GM12878 (cell line): ENCODE measurements around the gene SUSD2. TPM values are rescaled to one million over a fixed set of nuclear protein-coding genes. Genes with fewer than 3 reads are reported as not detected.

ENCODE experiments used
- ATAC-seq: fragments of 200-7000 bp; cut with Tn5 transposase; 3 replicates; pipeline ENCODE4 v1.9.1; 2020; ENCODE audit warnings: mild to moderate bottlenecking, moderate library complexity
- BruUV-seq: library from RNA; stranded (reverse); fragments of 400-500 nt; replicated peaks from 2 replicates; lab custom pipeline; 2021; lab: Mats Ljungman, UMichigan
- CTCF ChIA-PET: fragments of 300-600 bp; sonication (Branson Sonifier 250); formaldehyde crosslinking; extraction: SDS; loops from one replicate; lab custom pipeline; 2021; ENCODE audit warnings: inconsistent platforms; lab: Yijun Ruan, JAX
- POLR2A ChIA-PET: fragments of 350-600 bp; formaldehyde crosslinking; extraction: SDS; loops from one replicate; lab custom pipeline; 2021; ENCODE audit warnings: inconsistent platforms; lab: Charles Lee
- RAD21 ChIA-PET: fragments of 300-600 bp; sonication (Branson Sonifier 250); formaldehyde crosslinking; loops from one replicate; lab custom pipeline; 2023; ENCODE audit warnings: antibody characterized with exemption; ENCODE audit not compliant: unreplicated experiment; lab: Charles Lee
- SMC1A ChIA-PET: fragments of 300-600 bp; sonication (Branson Sonifier 250); formaldehyde crosslinking; loops from one replicate; lab custom pipeline; 2023; ENCODE audit not compliant: unreplicated experiment, uncharacterized antibody; lab: Charles Lee
- DNase-seq: peaks from one replicate; pipeline ENCODE4 v3.0.0-alpha.2; 2011; ENCODE audit warnings: low read depth, low spot score
- FAIRE-seq: peaks from 3 replicates; lab custom pipeline; 2011; peaks lifted over from hg19 to GRCh38; lab: Jason Lieb, UNC
- H2AFZ ChIP-seq: 2 replicates; pipeline ENCODE4 v1.6.0; 2011; ENCODE audit warnings: low read depth, low read length, control low read depth; ENCODE audit not compliant: control insufficient read depth
- H3K27ac ChIP-seq: 2 replicates; pipeline ENCODE4 v1.5.1; 2011; ENCODE audit warnings: control low read depth; ENCODE audit not compliant: control insufficient read depth, insufficient read depth
- H3K27me3 ChIP-seq, 2 experiments: replicated peaks in 1 of 2; 2 replicates each; pipeline versions ENCODE4 v1.6.0 to v1.6.1; 2011; ENCODE audit warnings: low read length in 1 of 2; ENCODE audit not compliant: control insufficient read depth in 2 of 2, insufficient read depth in 2 of 2
- H3K36me3 ChIP-seq, 2 experiments: 2 replicates each; pipeline ENCODE4 v1.5.1; 2011; ENCODE audit warnings: low read length in 1 of 2; ENCODE audit not compliant: control insufficient read depth in 2 of 2, insufficient read depth in 2 of 2
- H3K4me1 ChIP-seq: 2 replicates; pipeline ENCODE4 v1.6.1; 2011; ENCODE audit warnings: mild to moderate bottlenecking, low read length, moderate library complexity, mixed read lengths; ENCODE audit not compliant: control insufficient read depth, insufficient read depth
- H3K4me2 ChIP-seq: 2 replicates; pipeline ENCODE4 v1.6.0; 2011; ENCODE audit warnings: control low read depth; ENCODE audit not compliant: control insufficient read depth, insufficient read depth
- H3K4me3 ChIP-seq: fragments of 200-600 bp; sonication (generic); 2 replicates; pipeline ENCODE4 v1.5.1; 2016
- H3K79me2 ChIP-seq: 2 replicates; pipeline ENCODE4 v1.6.0; 2011; ENCODE audit warnings: low read length; ENCODE audit not compliant: control insufficient read depth, insufficient read depth
- H3K9ac ChIP-seq: 2 replicates; pipeline ENCODE4 v1.8.0; 2011; ENCODE audit warnings: low read length, control low read depth, mixed read lengths; ENCODE audit not compliant: control insufficient read depth, insufficient read depth
- H3K9me3 ChIP-seq: replicated peaks from 3 replicates; pipeline ENCODE4 v1.5.1; 2011; ENCODE audit warnings: mild to moderate bottlenecking, low read length; ENCODE audit not compliant: control insufficient read depth, insufficient read depth
- H4K20me1 ChIP-seq: 2 replicates; pipeline ENCODE4 v1.6.0; 2011; ENCODE audit not compliant: control insufficient read depth, insufficient read depth
- CHD2 ChIP-seq: IDR thresholded peaks from 2 replicates; pipeline ENCODE4 v1.6.1; 2011; ENCODE audit warnings: low read depth, low read length, improper control_type of control experiment, borderline replicate concordance
- HDAC6 ChIP-seq: fragments of 200-600 bp; sonication (generic); IDR thresholded peaks from one replicate; pipeline ENCODE4 v1.8.0; 2017; ENCODE audit warnings: antibody characterized with exemption; ENCODE audit not compliant: unreplicated experiment
- IKZF1 ChIP-seq: fragments of 450-650 bp; conservative IDR thresholded peaks from 2 replicates; pipeline ENCODE4 v1.6.1; 2017; ENCODE audit warnings: antibody characterized with exemption, mild to moderate bottlenecking
- RB1 ChIP-seq: fragments of 450-650 bp; formaldehyde crosslinking; IDR thresholded peaks from 2 replicates; pipeline ENCODE4 v1.6.1; 2017; ENCODE audit warnings: mild to moderate bottlenecking, borderline replicate concordance
- SMAD5 ChIP-seq: IDR thresholded peaks from 2 replicates; pipeline ENCODE4 v1.6.1; 2016; ENCODE audit warnings: antibody characterized with exemption, low read depth
- ZNF622 ChIP-seq: fragments of 450-650 bp; IDR thresholded peaks from 2 replicates; pipeline ENCODE4 v1.6.1; 2017; ENCODE audit warnings: mild to moderate bottlenecking, inconsistent platforms
- WGBS: methylation state at CpG from one replicate; pipeline ENCODE4 v1.1.6; 2016; ENCODE audit warnings: low lambda C conversion rate; ENCODE audit not compliant: insufficient replicate concordance, insufficient coverage; ENCODE audit errors: missing lambda C conversion rate; 5-methylcytosine and 5-hydroxymethylcytosine counted together
- in situ Hi-C: fragments of 300-500 bp; cut with MboI; formaldehyde crosslinking; loops from 9 replicates; pipeline ENCODE4 v1.14.3; 2018; ENCODE audit warnings: mixed read lengths
- intact Hi-C: fragments of 100-400 bp; cut with micrococcal nuclease; formaldehyde crosslinking; loops from one replicate; pipeline ENCODE4 v1.14.2; 2022; ENCODE audit not compliant: unreplicated experiment
- polyA plus RNA-seq, 11 experiments: library from polyadenylated mRNA; depleted of rRNA in 4 of 11; unstranded in 6 of 11; stranded (reverse) in 5 of 11; fragments of >200 nt; fragmentation: Nextera tagmentation in 4 of 11; fragmentation: Illumina TruSeq in 1 of 11; extraction: Ambion mirVana in 4 of 11; extraction: Trizol in 1 of 11; gene quantifications; 1 replicate in 1 of 11; 2 replicates in 10 of 11; pipeline versions ENCODE4 v1.2.1 to v1.2.3, GENCODE V29; 2011 to 2016; ENCODE audit warnings: inconsistent platforms in 2 of 11, missing spikeins in 2 of 11, low read depth in 1 of 11
- total RNA-seq, 4 experiments: library from RNA; depleted of rRNA in 3 of 4; stranded (reverse); fragments of >200 nt in 3 of 4; fragmentation: Illumina TruSeq in 1 of 4; extraction: Trizol in 1 of 4; gene quantifications; 2 replicates each; pipeline versions ENCODE4 v1.2.1 to v1.2.3, GENCODE V29; 2013 to 2021
- TF ChIP-seq, protein P1 (sequence below): fragments of 450-650 bp; IDR thresholded peaks from 2 replicates; pipeline ENCODE4 v1.6.1; 2017; ENCODE audit warnings: mild to moderate bottlenecking
- TF ChIP-seq, protein P2 (sequence below), 3 experiments: IDR thresholded peaks in 2 of 3; conservative IDR thresholded peaks in 1 of 3; 2 replicates each; pipeline ENCODE4 v1.5.1; 2011; ENCODE audit warnings: low read depth in 3 of 3, low read length in 3 of 3, mild to moderate bottlenecking in 3 of 3, control low read depth in 2 of 3, moderate library complexity in 2 of 3, inconsistent platforms in 1 of 3, mixed read lengths in 1 of 3; ENCODE audit not compliant: control insufficient read depth in 2 of 3, insufficient read depth in 1 of 3; ENCODE audit errors: extremely low read depth in 1 of 3

Gene SUSD2
- total and polyA plus RNA-seq, 10 of the 15 experiments (the other 5 are each of a cell fraction or from before 2014, with no cell fraction given), result 0.04 to 0.31 (median 0.11) TPM; not detected in 5

DNA sequence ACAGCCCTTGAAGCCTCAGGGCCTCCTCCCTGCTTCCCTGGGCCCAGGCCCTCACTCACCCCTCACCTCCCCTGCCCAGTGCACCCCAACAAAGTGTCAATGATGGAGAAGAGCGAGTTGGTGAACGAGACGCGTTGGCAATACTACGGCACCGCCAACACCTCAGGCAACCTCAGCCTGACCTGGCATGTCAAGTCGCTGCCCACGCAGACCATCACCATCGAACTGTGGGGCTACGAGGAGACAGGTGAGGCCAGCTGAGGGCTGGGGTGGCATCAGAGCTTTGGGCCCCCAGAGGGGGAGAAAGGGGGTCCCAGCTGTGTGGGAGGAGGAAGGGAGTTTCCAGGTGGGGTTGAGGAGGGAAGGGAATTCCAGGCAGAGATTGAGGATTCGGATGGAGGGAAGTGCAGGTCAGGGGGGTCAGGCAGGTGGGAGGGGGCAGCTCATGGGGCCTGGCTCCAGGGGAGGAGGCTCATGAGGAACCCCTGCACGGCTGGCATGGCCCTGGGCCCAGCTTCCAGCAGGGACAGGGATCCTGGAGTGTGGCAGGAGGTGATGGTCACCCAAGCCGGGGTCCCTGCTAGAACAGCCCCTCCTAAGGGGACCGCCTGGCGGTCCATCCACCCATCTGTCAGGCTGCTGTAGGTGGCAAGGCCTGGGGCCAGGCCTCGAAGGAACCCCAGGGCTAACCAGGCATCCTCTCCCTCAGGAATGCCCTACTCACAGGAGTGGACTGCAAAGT, 2.9 kb downstream of the SUSD2 start (continued):
- TF ChIP-seq, protein P1, sequence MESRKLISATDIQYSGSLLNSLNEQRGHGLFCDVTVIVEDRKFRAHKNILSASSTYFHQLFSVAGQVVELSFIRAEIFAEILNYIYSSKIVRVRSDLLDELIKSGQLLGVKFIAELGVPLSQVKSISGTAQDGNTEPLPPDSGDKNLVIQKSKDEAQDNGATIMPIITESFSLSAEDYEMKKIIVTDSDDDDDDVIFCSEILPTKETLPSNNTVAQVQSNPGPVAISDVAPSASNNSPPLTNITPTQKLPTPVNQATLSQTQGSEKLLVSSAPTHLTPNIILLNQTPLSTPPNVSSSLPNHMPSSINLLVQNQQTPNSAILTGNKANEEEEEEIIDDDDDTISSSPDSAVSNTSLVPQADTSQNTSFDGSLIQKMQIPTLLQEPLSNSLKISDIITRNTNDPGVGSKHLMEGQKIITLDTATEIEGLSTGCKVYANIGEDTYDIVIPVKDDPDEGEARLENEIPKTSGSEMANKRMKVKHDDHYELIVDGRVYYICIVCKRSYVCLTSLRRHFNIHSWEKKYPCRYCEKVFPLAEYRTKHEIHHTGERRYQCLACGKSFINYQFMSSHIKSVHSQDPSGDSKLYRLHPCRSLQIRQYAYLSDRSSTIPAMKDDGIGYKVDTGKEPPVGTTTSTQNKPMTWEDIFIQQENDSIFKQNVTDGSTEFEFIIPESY, result no peak
- TF ChIP-seq HDAC6 (no peak), IKZF1 (no peak), SMAD5 (no peak)
- TF ChIP-seq, protein P2, sequence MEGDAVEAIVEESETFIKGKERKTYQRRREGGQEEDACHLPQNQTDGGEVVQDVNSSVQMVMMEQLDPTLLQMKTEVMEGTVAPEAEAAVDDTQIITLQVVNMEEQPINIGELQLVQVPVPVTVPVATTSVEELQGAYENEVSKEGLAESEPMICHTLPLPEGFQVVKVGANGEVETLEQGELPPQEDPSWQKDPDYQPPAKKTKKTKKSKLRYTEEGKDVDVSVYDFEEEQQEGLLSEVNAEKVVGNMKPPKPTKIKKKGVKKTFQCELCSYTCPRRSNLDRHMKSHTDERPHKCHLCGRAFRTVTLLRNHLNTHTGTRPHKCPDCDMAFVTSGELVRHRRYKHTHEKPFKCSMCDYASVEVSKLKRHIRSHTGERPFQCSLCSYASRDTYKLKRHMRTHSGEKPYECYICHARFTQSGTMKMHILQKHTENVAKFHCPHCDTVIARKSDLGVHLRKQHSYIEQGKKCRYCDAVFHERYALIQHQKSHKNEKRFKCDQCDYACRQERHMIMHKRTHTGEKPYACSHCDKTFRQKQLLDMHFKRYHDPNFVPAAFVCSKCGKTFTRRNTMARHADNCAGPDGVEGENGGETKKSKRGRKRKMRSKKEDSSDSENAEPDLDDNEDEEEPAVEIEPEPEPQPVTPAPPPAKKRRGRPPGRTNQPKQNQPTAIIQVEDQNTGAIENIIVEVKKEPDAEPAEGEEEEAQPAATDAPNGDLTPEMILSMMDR (IDR thresholded peaks at IDR 0.05 in 2 of 3, conservative IDR thresholded peaks at IDR 0.05 in 1 of 3; ENCODE audit: control insufficient read depth in 2 of 3, extremely low read depth in 1 of 3, insufficient read depth in 1 of 3, low read depth in 3 of 3, low read length in 3 of 3), result no peak

DNA sequence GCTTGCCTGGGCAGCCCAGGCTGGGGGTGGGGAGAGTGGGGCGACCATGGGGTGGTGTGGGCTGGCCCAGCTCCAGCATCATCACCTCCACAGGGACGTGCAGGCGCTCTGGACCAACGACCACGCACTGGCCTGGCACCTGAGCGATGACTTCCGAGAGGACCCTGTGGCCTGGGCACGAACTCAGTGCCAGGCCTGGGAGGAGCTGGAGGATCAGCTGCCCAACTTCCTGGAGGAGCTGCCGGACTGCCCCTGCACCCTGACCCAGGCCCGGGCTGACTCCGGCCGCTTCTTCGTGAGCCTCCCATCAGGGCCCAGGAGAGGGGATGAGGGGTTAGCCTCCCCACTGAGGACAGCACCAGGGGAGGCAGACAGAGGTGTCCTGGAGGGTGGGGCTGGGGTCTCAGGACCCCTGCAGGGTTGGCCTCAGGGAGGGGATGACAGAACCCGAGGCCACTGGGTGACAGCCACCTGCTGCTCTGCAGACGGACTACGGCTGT, 3.8 kb downstream of the SUSD2 start:
- POLR2A ChIA-PET, result no interaction called here
- no peak overlapping the region for H3K4me3 ChIP-seq
- H3K9me3 ChIP-seq, result no peaks in the 10 kb centered on the region
- intact Hi-C loops, result loop anchor here (5.0 kb wide), 1 partner anchor 62 kb away; the partner anchor contains the start of gene GGT5
- SMC1A ChIA-PET, result no interaction called here
- CTCF ChIA-PET, result interaction anchor here (0.7 to 1.4 kb wide), 2 partner anchors 46 to 291 kb away, joined by 4 read pairs; partner anchors contain the start of gene MIF
- H3K4me1 ChIP-seq, result no peaks in the 10 kb centered on the region; the same call in 1 of the 2 replicates
- no peaks in the 10 kb centered on the region for H3K79me2 ChIP-seq
- ATAC-seq, result no peak
- WGBS, result 62% methylated on average over 14 of the region's 16 CpGs
- no peaks in the 10 kb centered on the region for H3K36me3 ChIP-seq
- H4K20me1 ChIP-seq, result no peaks in the 10 kb centered on the region
- no peak overlapping the region for H3K9ac ChIP-seq
- FAIRE-seq, result no peak
- no peak overlapping the region for H2AFZ ChIP-seq
- TF ChIP-seq ZNF622, result no peak
- no peak for TF ChIP-seq RB1
- TF ChIP-seq CHD2, result no peak
- no TSS peak for BruUV-seq
- no peak overlapping the region for H3K4me2 ChIP-seq
- no peaks in the 10 kb centered on the region for H3K27me3 ChIP-seq
- in situ Hi-C loops, result no loop called here
- DNase-seq, result no peak
- H3K27ac ChIP-seq, result no peak overlapping the region
- RAD21 ChIA-PET, result no interaction called here
